GM12878 (cell line): ENCODE data around the gene FREM3.

Experiments used
- BACH1 ChIP-seq: fragments of 450-650 bp; IDR thresholded peaks from 2 replicates; pipeline ENCODE4 v1.6.1; 2017; ENCODE audit warnings: mild to moderate bottlenecking, borderline replicate concordance
- CTCF ChIP-seq, 3 experiments: IDR thresholded peaks in 2 of 3; conservative IDR thresholded peaks in 1 of 3; 2 replicates each; pipeline ENCODE4 v1.5.1; 2011; ENCODE audit warnings: low read depth in 3 of 3, low read length in 3 of 3, mild to moderate bottlenecking in 3 of 3, control low read depth in 2 of 3, moderate library complexity in 2 of 3, inconsistent platforms in 1 of 3, mixed read lengths in 1 of 3; ENCODE audit not compliant: control insufficient read depth in 2 of 3, insufficient read depth in 1 of 3; ENCODE audit errors: extremely low read depth in 1 of 3
- GABPA ChIP-seq: IDR thresholded peaks from 2 replicates; pipeline ENCODE4 v1.6.1; 2014; ENCODE audit warnings: antibody characterized with exemption, low read depth, mild to moderate bottlenecking, inconsistent platforms
- GATAD2B ChIP-seq: fragments of 450-650 bp; conservative IDR thresholded peaks from 2 replicates; pipeline ENCODE4 v1.6.1; 2017; ENCODE audit warnings: low read depth, mild to moderate bottlenecking, moderate library complexity
- JUNB ChIP-seq: IDR thresholded peaks from 2 replicates; pipeline ENCODE4 v1.6.1; 2016; ENCODE audit warnings: antibody characterized with exemption, mild to moderate bottlenecking
- RAD21 ChIP-seq: IDR thresholded peaks from 2 replicates; pipeline ENCODE4 v1.6.1; 2011; ENCODE audit warnings: mild to moderate bottlenecking, low read depth, low read length, moderate library complexity; ENCODE audit not compliant: insufficient read depth
- TCF3 ChIP-seq: IDR thresholded peaks from 2 replicates; pipeline ENCODE4 v1.6.1; 2012; ENCODE audit warnings: low read depth, mild to moderate bottlenecking, low read length, borderline replicate concordance; ENCODE audit not compliant: insufficient read depth

- TF ChIP-seq BACH1 (no peak), GATAD2B (no peak), GABPA (no peak), CTCF (IDR thresholded peaks at IDR 0.05 in 2 of 3, conservative IDR thresholded peaks at IDR 0.05 in 1 of 3; ENCODE audit: control insufficient read depth in 2 of 3, extremely low read depth in 1 of 3, insufficient read depth in 1 of 3, low read depth in 3 of 3, low read length in 3 of 3) (no peak), JUNB (no peak), RAD21 (no peak), TCF3 (no peak)
These were observed 444 bp downstream of the FREM3 start for GRCh38 chr4:143700046-143700415.
